BE2C (cell line): ENCODE data around the gene ATG2A.

Source experiments
- DNase-seq: peaks from one replicate; pipeline ENCODE4 v3.0.0-alpha.2; 2020
- H3K27me3 ChIP-seq: fragments of 250-450 bp; sonication (Bioruptor Pico); 2 replicates; pipeline ENCODE4 v1.5.1; 2020; ENCODE audit warnings: mild to moderate bottlenecking
- H3K36me3 ChIP-seq: fragments of 250-450 bp; sonication (Bioruptor Pico); 2 replicates; pipeline ENCODE4 v1.5.1; 2020; ENCODE audit warnings: mild to moderate bottlenecking
- H3K4me1 ChIP-seq: fragments of 250-450 bp; sonication (Bioruptor Pico); 2 replicates; pipeline ENCODE4 v1.5.1; 2020
- H3K4me3 ChIP-seq: 2 replicates; pipeline ENCODE4 v1.5.1; 2011; ENCODE audit warnings: low read depth, low read length
- H3K9me3 ChIP-seq: fragments of 250-450 bp; sonication (Bioruptor Pico); 2 replicates; pipeline ENCODE4 v1.5.1; 2020
- TF ChIP-seq, protein P1 (sequence below): IDR thresholded peaks from 2 replicates; pipeline ENCODE4 v1.5.1; 2012; ENCODE audit warnings: mild to moderate bottlenecking, low read depth, low read length

Gene ATG2A

DNA sequence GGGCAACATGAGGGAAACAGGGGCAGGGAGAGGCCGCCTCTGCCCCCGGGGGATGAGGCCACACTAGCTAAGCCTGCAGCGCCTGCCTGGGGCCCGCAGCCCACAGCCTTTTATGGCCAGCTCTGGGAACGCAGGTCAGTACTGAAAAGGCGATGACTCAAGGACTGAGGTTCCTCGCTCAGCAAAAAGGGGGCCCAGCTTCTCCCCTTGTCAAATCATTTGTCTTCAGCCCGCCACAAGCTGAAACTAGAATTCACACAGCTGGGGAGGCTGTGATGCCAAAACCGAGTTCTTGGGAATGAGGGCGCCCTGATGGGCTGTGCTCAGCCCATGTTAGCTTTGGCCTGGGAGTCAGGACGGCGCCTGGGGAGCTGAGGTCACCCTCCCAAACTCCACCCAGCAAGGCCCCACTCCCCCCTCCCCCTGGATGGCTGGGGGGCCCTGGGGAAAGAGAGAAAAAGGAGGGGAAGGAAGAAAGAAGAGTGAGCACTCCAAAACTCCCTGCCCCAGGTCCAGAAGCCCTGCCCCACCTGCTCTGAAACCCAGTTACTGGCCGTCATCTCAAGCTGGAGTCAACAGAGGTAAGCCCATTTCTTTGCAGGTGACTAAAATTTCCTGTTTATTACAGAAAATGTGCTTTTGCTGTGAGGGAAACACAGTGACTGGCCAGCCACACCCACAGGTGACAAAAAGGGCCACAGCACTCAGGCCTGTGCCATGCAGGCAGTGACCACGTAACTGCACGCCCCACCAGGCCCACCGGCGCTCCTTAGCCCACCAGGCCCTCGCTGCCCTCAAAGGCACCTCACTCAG is 52.3 kb downstream of the ATG2A start:
- Histone ChIP-seq H3K36me3 (no peaks in the 10 kb centered on the region), H3K4me3 (no peak overlapping the region), H3K9me3 (no peaks in the 10 kb centered on the region), H3K27me3 (no peaks in the 10 kb centered on the region), H3K4me1 (no peaks in the 10 kb centered on the region; the same call in 1 of the 2 replicates)
- TF ChIP-seq, protein P1, sequence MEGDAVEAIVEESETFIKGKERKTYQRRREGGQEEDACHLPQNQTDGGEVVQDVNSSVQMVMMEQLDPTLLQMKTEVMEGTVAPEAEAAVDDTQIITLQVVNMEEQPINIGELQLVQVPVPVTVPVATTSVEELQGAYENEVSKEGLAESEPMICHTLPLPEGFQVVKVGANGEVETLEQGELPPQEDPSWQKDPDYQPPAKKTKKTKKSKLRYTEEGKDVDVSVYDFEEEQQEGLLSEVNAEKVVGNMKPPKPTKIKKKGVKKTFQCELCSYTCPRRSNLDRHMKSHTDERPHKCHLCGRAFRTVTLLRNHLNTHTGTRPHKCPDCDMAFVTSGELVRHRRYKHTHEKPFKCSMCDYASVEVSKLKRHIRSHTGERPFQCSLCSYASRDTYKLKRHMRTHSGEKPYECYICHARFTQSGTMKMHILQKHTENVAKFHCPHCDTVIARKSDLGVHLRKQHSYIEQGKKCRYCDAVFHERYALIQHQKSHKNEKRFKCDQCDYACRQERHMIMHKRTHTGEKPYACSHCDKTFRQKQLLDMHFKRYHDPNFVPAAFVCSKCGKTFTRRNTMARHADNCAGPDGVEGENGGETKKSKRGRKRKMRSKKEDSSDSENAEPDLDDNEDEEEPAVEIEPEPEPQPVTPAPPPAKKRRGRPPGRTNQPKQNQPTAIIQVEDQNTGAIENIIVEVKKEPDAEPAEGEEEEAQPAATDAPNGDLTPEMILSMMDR: no peak
- no peak for DNase-seq

DNA sequence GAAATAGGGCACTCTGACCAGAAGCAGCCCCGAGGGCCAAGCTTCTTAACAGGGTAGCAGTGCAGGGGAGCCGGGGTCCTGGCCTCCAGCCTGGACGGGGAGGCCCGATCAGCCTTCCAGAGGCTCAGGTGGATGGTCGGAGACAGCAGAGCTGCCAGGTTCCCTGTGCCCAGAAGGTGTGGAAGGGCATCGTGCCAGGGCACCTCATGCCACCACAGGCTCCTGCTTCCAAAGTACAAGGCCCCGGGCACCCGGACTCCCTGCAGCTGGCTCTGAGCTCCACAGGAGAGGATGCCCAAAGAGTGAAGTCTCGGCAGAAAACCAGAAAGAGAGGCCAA is 52.9 kb downstream of the ATG2A start:
- no peak for DNase-seq
- Histone ChIP-seq H3K27me3 (no peaks in the 10 kb centered on the region), H3K4me1 (no peaks in the 10 kb centered on the region), H3K4me3 (no peak overlapping the region), H3K36me3 (no peaks in the 10 kb centered on the region), H3K9me3 (no peaks in the 10 kb centered on the region)
- TF ChIP-seq, protein P1: no peak

DNA sequence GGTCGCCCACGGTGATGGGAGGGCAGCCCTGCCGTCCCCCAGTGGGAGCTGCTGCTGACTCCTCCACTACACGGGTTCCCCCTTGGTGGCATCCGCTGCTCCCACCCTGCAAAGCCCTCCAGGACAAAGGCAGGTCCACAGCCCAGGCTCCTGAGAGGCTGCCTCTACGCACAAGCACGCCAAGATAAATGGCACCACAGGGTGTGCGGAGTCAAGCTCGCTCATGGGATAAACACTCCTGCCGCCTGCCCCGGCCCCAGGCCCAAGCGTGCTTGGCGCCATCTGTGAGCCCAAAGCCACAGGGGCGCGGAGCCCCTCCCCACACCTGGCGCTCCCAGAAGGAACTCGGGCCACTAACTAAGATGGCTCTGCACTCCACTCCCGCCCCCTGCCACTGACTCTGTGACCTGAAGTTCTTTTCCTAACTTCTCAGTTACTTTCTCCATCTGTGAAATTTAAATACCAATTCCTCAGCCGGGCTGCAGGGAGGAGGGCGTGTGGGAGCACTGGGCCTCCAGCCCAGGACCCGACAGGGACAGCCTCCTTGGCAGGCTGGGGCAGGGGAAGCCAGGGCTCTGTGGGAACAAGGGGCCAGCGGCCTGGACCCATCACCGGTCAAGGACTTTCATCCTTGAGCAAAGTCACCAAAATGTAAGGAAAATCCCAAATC is 53.5 kb downstream of the ATG2A start:
- TF ChIP-seq, protein P1: no peak
- H3K4me3 ChIP-seq: no peak overlapping the region
- no peaks in the 10 kb centered on the region for H3K4me1 ChIP-seq
- H3K27me3 ChIP-seq: no peaks in the 10 kb centered on the region
- H3K36me3 ChIP-seq: no peaks in the 10 kb centered on the region
- no peak for DNase-seq
- no peaks in the 10 kb centered on the region for H3K9me3 ChIP-seq

DNA sequence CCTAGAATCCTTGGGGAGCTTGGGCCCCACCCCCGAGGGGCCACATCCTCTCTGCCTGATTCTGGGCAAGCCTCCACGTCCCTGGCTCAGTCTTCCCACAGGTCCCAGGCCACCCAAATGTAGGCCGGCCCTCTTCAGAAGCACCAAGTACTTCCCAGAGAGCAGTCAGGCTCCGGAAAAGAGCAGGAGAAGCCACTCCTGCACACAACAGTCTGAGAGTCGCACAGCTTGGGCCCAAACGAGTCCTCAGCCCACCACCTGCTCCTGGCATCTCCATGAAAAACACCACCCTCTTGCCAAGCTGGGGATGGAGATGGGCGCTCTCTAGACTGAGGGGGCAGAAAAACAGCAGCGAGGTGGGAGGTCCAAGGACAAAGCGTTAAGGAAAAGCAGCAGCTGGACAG is 54.0 kb downstream of the ATG2A start:
- no peaks in the 10 kb centered on the region for H3K4me1 ChIP-seq

DNA sequence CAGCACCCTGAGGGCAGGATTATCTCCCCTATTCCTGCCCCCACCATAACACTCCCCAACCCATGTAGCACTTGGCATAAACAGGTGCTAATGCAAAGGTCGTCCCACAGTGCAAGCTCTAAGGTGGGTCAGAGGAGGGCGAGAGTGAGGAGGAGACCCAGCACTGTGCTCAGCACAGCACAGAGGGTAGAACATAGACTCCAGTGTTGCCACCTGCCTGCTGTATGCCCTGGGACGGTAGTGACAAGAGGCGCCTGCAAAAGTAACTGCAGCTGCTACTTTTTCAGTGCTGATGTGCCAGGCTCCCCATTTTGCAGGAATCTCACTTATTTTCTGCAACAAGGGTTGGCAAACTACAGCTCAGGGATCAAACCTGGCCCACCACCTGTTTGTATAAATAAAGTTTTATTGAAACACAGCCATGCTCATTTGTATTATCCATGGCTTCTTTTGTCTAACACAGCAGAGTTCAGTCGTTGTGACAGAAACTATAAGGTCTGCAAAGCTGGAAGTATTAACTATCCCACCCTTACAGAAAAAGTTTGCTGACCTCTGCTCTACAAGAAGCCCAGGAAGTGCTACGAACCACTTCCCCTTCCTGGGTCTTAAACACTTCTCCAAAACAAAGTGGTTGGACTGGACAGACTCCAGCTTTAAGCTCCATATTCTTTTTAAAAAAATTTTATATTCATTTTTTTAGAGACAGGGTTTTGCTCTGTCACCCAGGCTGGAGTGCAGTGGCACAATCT is 55.6 kb downstream of the ATG2A start:
- TF ChIP-seq, protein P1: no peak
- Histone ChIP-seq H3K36me3 (no peaks in the 10 kb centered on the region), H3K4me1 (peaks cover 3% of the 10 kb centered on the region; the same call in 1 of the 2 replicates)

More for the DNA sequence above, 54.0 kb downstream of the ATG2A start:
- TF ChIP-seq, protein P1: no peak
- H3K27me3 ChIP-seq: no peaks in the 10 kb centered on the region
- H3K36me3 ChIP-seq: no peaks in the 10 kb centered on the region
- H3K9me3 ChIP-seq: no peaks in the 10 kb centered on the region
- no peak for DNase-seq
- no peak overlapping the region for H3K4me3 ChIP-seq

More for the DNA sequence above, 55.6 kb downstream of the ATG2A start:
- Histone ChIP-seq H3K9me3 (no peaks in the 10 kb centered on the region), H3K27me3 (no peaks in the 10 kb centered on the region), H3K4me3 (no peak overlapping the region)
- DNase-seq: no peak
